Stimulated activated naive CD8-positive, alpha-beta T cell treated with anti-CD3 and anti-CD28 coated beads, Interleukin-15, Interleukin-2, amounts not matched to agents 100 U/mL and 50 U/mL, for 24 hours (primary cell): ENCODE data around the gene WDR54.
"Not testable (repeated sequence)": the region's sequence is repeated elsewhere in the genome, so short reads cannot be mapped to it uniquely, and the experiment has no call there.

Source experiments
- ATAC-seq: fragments of 150-1000 bp; cut with Tn5 transposase; one replicate; pipeline ENCODE4 v1.10.0; 2021
- DNase-seq: peaks from one replicate; pipeline ENCODE4 v3.0.0; 2021

The WDR54 gene

GRCh38 chr2:74429487-74430451 is 8.2 kb downstream of the WDR54 start:
- ATAC-seq: no peak
- DNase-seq: no peak

GRCh38 chr2:74430502-74430901 is 9.0 kb downstream of the WDR54 start:
- ATAC-seq: no peak
- no peak for DNase-seq

- DNase-seq (no peak), ATAC-seq (no peak)
Observed at GRCh38 chr2:74436111-74436805, 14.7 kb downstream of the WDR54 start.

- ATAC-seq (no peak), DNase-seq (no peak)
Observed at GRCh38 chr2:74436848-74437695, 15.5 kb downstream of the WDR54 start.

- no peak for DNase-seq
- ATAC-seq: no peak
Observed at GRCh38 chr2:74438248-74438647, 16.7 kb downstream of the WDR54 start.

GRCh38 chr2:74439373-74439772 is 17.8 kb downstream of the WDR54 start:
- no peak for ATAC-seq
- no peak for DNase-seq

- DNase-seq (no peak), ATAC-seq (no peak)
Observed at GRCh38 chr2:74439803-74440377, 18.4 kb downstream of the WDR54 start.

GRCh38 chr2:74440378-74441169 is 19.0 kb downstream of the WDR54 start:
- peak; percentile 72 for DNase-seq

GRCh38 chr2:74441170-74441689 is 19.7 kb downstream of the WDR54 start:
- peak; percentile 29 for ATAC-seq
- no peak for DNase-seq

More at GRCh38 chr2:74440378-74441169, 19.0 kb downstream of the WDR54 start:
- peak; percentile 87 for ATAC-seq

- ATAC-seq (peak; percentile 4), DNase-seq (peak; percentile 57)
Observed at GRCh38 chr2:74441690-74442482, 20.4 kb downstream of the WDR54 start, which contains the start of gene RTKN. TSS of gene RTKN (minus strand) at chr2:74441937. CDS start at chr2:74441816, 121 bp downstream.

- DNase-seq: not testable (repeated sequence)
Observed at GRCh38 chr2:74442483-74443297, 21.2 kb downstream of the WDR54 start.

GRCh38 chr2:74444498-74445318 is 23.2 kb downstream of the WDR54 start:
- ATAC-seq (no peak), DNase-seq (no peak)

More at GRCh38 chr2:74442483-74443297, 21.2 kb downstream of the WDR54 start:
- not testable (repeated sequence) for ATAC-seq

- ATAC-seq (no peak), DNase-seq (no peak)
Observed at GRCh38 chr2:74447230-74447999, 25.9 kb downstream of the WDR54 start.

- no peak for DNase-seq
Observed at GRCh38 chr2:74448771-74449170, 27.2 kb downstream of the WDR54 start.

GRCh38 chr2:74450570-74451190 is 29.1 kb downstream of the WDR54 start:
- no peak for ATAC-seq
- DNase-seq: no peak

More at GRCh38 chr2:74448771-74449170, 27.2 kb downstream of the WDR54 start:
- no peak for ATAC-seq

- DNase-seq (peak; percentile 96), ATAC-seq (peak; percentile 53)
Observed at GRCh38 chr2:74454654-74455511, 33.4 kb downstream of the WDR54 start, which contains the start of gene INO80B. TSS of gene INO80B (plus strand) at chr2:74455087. CDS start at chr2:74455117, 30 bp downstream.
